Esophagus squamous epithelium (tissue), 5 donors: ENCODE data around the gene RSPH9. TPM values are rescaled to one million over a fixed set of nuclear protein-coding genes. Genes with fewer than 3 reads are reported as not detected.

Source experiments
- DNase-seq: peaks from one replicate; lab custom pipeline; 2025; lab: John Stamatoyannopoulos, UW
- H3K27ac ChIP-seq, 4 donors: fragments of 200-600 bp; sonication (generic); one replicate each; pipeline ENCODE4 v1.5.1; 2016 to 2019; ENCODE audit warnings: mild to moderate bottlenecking in 1 of 4
- H3K27me3 ChIP-seq, 4 donors: fragments of 200-600 bp; sonication (generic); 1 replicate in 3 of 4; 2 replicates in 1 of 4; pipeline versions ENCODE4 v1.5.1 to v1.6.0; 2017 to 2021; ENCODE audit warnings: antibody characterized with exemption in 1 of 4
- H3K36me3 ChIP-seq, 3 donors: fragments of 200-600 bp; sonication (generic); one replicate each; pipeline ENCODE4 v1.5.1; 2016 to 2019
- H3K4me1 ChIP-seq, 3 donors: fragments of 200-600 bp; sonication (generic); one replicate each; pipeline ENCODE4 v1.5.1; 2017 to 2019
- H3K4me3 ChIP-seq, 4 donors: fragments of 200-600 bp; sonication (generic); 1 replicate in 3 of 4; 2 replicates in 1 of 4; pipeline ENCODE4 v1.5.1; 2016 to 2019; ENCODE audit warnings: mild to moderate bottlenecking in 2 of 4, moderate library complexity in 1 of 4
- H3K9me3 ChIP-seq, 3 donors: fragments of 200-600 bp; sonication (generic); one replicate each; pipeline ENCODE4 v1.5.1; 2016 to 2019
- POLR2A ChIP-seq, 4 donors: fragments of 450-650 bp; IDR thresholded peaks; one replicate each; pipeline ENCODE4 v1.6.1; 2017; ENCODE audit warnings: antibody characterized with exemption in 4 of 4, mild to moderate bottlenecking in 4 of 4, moderate library complexity in 3 of 4
- WGBS, 2 donors: methylation state at CpG; one replicate each; pipeline ENCODE4 v1.1.5; 2018; 5-methylcytosine and 5-hydroxymethylcytosine counted together
- intact Hi-C: fragments of 100-400 bp; cut with DNase I; formaldehyde crosslinking; loops from one replicate; pipeline ENCODE4 v1.15.0; 2022
- total RNA-seq, 4 donors: library from RNA; depleted of rRNA; stranded (reverse); fragments of >200 nt; gene quantifications; one replicate each; pipeline ENCODE4 v1.1.0, GENCODE V29; 2016
- TF ChIP-seq, protein P1 (sequence below), 6 experiments: fragments of 450-650 bp in 4 of 6; fragments of 200-600 bp in 2 of 6; sonication (generic) in 2 of 6; IDR thresholded peaks; one replicate each; pipeline ENCODE4 v1.5.1; 2016 to 2019; ENCODE audit warnings: antibody characterized with exemption in 6 of 6, mild to moderate bottlenecking in 4 of 6, moderate library complexity in 4 of 6
- donor health status: DM: yes; HTN: yes; CAD: no.

RSPH9 gene
- total RNA-seq, 4 donors from 2014 or later: 0.15 to 0.38 TPM; not detected in 2

GRCh38 chr6:43616725-43617472 lies 27.9 kb upstream of the RSPH9 start:
- WGBS, 2 donors: 89 to 93% methylated on average over 8 to 9 of the region's 9 CpGs
- intact Hi-C loops: no loop called here
- no peak for DNase-seq

GRCh38 chr6:43621078-43621835 lies 23.6 kb upstream of the RSPH9 start:
- peaks cover 0 to 5% (median 0%) of the 10 kb centered on the region in 3 donors for H3K4me1 ChIP-seq
- no peak overlapping the region for H3K4me3 ChIP-seq
- H3K36me3 ChIP-seq: peaks cover 44 to 83% (median 45%) of the 10 kb centered on the region in 3 donors
- 85 to 96% methylated on average over 4 to 11 of the region's 12 CpGs for WGBS, 2 donors
- no peaks in the 10 kb centered on the region for H3K9me3 ChIP-seq
- H3K27me3 ChIP-seq: no peaks in the 10 kb centered on the region
- no peak for DNase-seq
- intact Hi-C loops: no loop called here
- no peak overlapping the region for H3K27ac ChIP-seq
- TF ChIP-seq POLR2A (IDR thresholded peaks at IDR 0.05): no peak
- TF ChIP-seq, protein P1, sequence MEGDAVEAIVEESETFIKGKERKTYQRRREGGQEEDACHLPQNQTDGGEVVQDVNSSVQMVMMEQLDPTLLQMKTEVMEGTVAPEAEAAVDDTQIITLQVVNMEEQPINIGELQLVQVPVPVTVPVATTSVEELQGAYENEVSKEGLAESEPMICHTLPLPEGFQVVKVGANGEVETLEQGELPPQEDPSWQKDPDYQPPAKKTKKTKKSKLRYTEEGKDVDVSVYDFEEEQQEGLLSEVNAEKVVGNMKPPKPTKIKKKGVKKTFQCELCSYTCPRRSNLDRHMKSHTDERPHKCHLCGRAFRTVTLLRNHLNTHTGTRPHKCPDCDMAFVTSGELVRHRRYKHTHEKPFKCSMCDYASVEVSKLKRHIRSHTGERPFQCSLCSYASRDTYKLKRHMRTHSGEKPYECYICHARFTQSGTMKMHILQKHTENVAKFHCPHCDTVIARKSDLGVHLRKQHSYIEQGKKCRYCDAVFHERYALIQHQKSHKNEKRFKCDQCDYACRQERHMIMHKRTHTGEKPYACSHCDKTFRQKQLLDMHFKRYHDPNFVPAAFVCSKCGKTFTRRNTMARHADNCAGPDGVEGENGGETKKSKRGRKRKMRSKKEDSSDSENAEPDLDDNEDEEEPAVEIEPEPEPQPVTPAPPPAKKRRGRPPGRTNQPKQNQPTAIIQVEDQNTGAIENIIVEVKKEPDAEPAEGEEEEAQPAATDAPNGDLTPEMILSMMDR (IDR thresholded peaks at IDR 0.05): no peak

More at GRCh38 chr6:43616725-43617472, 27.9 kb upstream of the RSPH9 start:
- Histone ChIP-seq H3K4me1 (no peaks in the 10 kb centered on the region), H3K36me3 (peaks cover 21 to 80% (median 25%) of the 10 kb centered on the region in 3 donors), H3K27ac (no peak overlapping the region), H3K9me3 (no peaks in the 10 kb centered on the region), H3K4me3 (no peak overlapping the region), H3K27me3 (no peaks in the 10 kb centered on the region)
- no peak for TF ChIP-seq POLR2A (IDR thresholded peaks at IDR 0.05)
- TF ChIP-seq, protein P1 (IDR thresholded peaks at IDR 0.05): no peak

- TF ChIP-seq, protein P1 (IDR thresholded peaks at IDR 0.05): no peak
- TF ChIP-seq POLR2A (IDR thresholded peaks at IDR 0.05): no peak
- Histone ChIP-seq H3K36me3 (peaks cover 44 to 88% (median 45%) of the 10 kb centered on the region in 3 donors), H3K27me3 (no peaks in the 10 kb centered on the region), H3K4me1 (peaks cover 1 to 11% (median 2%) of the 10 kb centered on the region in 3 donors), H3K9me3 (no peaks in the 10 kb centered on the region), H3K27ac (no peak overlapping the region), H3K4me3 (no peak overlapping the region)
- DNase-seq: no peak
- intact Hi-C loops: no loop called here
- WGBS, 2 donors: 91 to 97% methylated on average over 8 of the region's 10 CpGs
These were observed 23.0 kb upstream of the RSPH9 start for GRCh38 chr6:43621836-43622180.

DNA sequence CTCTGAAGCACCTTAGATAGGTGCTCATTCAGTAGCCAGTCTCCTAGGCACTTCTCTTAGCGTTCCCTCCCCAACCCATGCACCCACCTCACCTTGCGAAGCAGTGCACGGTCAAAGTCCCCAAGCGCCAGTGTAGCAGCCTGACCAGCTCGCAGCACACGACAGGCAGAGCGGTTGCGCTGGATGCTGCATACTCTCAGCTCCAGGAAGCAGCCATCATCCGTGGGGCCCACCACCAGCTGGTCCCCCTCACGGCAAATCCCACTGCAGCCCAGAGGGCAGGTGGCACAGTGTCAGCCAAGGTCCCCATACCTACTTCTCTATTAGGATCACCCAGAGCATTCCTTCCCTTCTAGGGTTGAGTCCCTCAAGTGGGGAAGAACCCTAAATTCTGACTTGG lies 22.3 kb upstream of the RSPH9 start:
- Histone ChIP-seq H3K36me3 (peaks cover 44 to 88% (median 45%) of the 10 kb centered on the region in 3 donors), H3K27me3 (no peaks in the 10 kb centered on the region), H3K9me3 (no peaks in the 10 kb centered on the region), H3K4me1 (peaks cover 8 to 18% (median 10%) of the 10 kb centered on the region in 3 donors), H3K4me3 (no peak overlapping the region), H3K27ac (no peak overlapping the region)
- intact Hi-C loops: no loop called here
- TF ChIP-seq, protein P1 (IDR thresholded peaks at IDR 0.05): no peak
- TF ChIP-seq POLR2A (IDR thresholded peaks at IDR 0.05): no peak
- no peak for DNase-seq
- WGBS, 2 donors: 93 to 100% methylated on average over 1 to 8 of the region's 10 CpGs
